ENCODE data around the gene CD46. TPM values are rescaled to one million over a fixed set of nuclear protein-coding genes. Genes with fewer than 3 reads are reported as not detected.

CD46 gene
- total RNA-seq, 4 donors from 2014 or later, result 262 to 391 (median 286) TPM

GRCh38 chr1:207742850-207743555 lies 8.9 kb upstream of the CD46 start:
- no peak for TF ChIP-seq CTCF (IDR thresholded peaks at IDR 0.05; ENCODE audit: low read depth)

DNA sequence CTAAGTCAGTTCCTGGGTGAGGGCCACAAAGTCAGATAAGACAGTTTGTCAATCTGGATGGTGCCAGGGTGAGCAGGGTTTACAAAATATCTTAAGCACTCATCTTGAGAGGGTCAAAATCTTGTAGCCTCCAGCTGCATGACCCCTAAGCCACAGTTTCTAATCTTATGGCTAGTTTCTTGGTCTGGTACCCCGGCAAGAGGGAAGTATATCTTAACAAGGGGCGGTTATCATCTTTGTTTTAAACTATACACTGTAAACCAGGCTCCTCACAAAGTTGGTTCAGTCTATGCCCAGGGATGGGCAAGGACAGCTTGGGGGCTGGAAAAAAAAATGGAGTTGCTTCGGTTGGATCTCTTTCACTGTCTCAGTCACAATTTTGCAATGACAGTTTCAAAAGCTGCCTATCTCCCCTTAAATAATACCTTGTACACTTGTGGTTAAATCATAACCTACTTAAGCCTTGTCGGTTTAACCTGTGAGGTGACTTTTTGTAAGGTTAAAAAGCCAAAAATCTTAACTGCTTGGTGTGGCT lies 7.8 kb upstream of the CD46 start:
- no peak for TF ChIP-seq CTCF (IDR thresholded peaks at IDR 0.05; ENCODE audit: low read depth)

GRCh38 chr1:207745285-207745684 lies 6.6 kb upstream of the CD46 start:
- TF ChIP-seq CTCF (IDR thresholded peaks at IDR 0.05; ENCODE audit: low read depth), result no peak

GRCh38 chr1:207745839-207746767 lies 5.8 kb upstream of the CD46 start:
- no peak for TF ChIP-seq CTCF (IDR thresholded peaks at IDR 0.05; ENCODE audit: low read depth)

DNA sequence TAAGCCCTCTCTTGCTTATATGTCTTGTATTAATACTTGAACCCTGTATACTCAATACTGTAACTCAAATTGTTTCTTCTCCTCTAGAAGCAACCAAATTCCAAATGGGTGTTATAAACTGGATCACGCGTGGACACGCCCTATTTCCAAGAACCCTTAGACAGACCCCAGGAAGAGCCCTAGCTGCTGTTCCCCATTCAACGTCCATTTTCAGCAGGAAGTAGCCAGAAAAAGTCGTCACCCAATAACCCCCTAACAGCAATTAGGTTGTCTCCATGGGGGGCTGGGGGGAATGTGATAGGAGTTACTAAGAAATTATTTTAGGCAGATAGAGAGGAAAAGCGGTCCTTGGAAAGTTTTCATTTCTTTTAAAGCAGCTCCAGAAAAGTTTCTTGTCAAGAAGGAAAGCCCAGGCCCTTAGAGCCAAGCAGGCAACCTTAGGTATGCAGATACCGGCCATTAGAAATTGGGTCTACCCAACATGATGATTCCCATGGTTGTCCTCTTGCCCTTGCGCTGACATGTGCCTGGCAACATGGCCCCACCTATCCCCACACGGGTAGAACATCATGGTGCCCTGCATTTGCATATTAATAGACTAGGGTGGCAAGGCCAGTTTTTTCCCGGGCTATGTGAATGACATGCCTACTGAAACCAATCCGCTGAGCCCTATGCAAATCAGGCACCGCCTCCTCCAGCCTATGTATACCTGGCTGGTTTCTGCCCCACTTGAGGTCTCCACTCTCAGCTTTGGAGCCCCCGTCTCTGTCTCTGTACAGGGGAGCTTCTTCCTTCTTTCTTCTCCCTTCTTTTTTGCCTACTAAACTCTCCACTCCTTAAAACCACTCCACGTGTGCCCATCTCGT lies 4.0 kb upstream of the CD46 start:
- no peak for TF ChIP-seq CTCF (IDR thresholded peaks at IDR 0.05; ENCODE audit: low read depth)

DNA sequence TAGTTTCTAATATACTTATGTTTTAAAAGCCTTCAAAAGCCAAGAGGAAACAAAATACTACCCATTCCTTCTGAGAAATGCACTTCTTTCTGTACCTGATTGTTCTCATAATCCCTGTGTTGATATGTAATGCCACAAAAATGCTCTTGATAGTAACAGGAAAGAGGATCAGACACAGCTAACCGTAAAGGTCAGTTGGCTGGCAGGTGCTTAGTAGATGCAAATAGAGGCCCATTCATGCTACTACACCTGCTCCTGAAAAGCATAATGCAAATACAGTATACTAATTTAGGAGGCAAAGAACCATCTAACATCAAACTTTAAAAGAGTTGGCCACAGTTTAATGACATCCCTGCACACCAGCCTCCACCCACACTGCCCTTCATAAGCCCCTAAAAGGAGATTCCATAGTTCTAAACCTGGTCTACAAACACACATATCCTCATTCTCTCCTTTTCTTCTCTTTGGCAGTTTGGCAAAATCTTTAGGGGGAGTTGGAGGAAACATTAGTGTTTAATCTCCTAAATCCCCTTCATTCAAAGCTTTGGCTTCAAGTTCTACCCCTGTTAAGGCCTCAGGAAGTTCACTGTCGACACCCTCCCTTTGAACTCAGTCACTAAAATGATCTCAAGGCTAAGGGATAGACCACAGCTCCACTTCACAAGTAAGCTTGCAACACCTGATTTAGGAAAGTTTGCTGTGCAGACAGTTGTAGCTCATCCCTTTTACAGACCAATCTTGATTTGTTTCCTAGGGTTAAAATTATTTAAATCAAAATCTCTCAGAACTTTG lies 2.9 kb upstream of the CD46 start:
- TF ChIP-seq CTCF (IDR thresholded peaks at IDR 0.05; ENCODE audit: low read depth), result no peak

Measured in subcutaneous adipose tissue (tissue), 4 donors.